Measurements from ENCODE around the gene F12.
"Not testable (repeated sequence)": the region's sequence is repeated elsewhere in the genome, so short reads cannot be mapped to it uniquely, and the experiment has no call there.

Gene F12

DNA sequence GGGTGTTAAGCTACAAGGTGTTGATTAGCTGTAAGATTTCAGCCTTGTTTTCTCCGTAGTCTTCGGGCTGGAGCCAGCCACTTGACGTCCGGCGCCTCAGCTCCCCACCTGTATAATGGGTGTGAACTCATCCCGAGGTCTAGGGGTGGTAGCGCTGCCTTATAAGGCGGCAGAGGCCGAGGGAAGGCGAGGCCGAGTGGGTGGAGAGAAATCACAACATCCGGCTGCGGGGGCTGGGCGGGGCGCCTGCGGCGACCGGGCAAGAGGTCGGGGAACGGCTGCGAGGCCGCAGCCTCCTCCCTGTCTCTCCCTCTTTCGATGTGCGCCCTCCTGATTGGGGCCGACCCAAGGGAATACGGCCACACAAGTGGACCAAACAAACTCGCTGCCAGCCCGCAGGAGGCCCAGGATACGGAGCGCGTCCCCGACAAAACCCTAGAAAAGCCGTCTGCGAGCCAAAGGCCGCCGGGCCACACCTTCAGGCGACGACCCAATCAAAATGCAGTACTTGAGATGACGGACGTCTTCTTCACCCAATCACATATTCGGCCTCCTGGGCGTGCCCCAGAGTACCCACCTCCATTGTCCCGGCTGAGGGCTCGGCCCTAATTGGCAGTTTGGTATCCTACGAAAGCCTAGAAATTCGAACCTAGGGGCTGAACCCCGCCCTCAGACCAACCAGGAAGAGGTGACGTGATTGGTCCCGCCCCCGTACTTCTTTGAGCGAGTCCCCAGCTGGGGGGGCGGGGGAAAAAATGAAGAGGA, 16.6 kb upstream of the F12 start:
- peak; percentile 39; the same call in 1 of the 2 replicates for TF ChIP-seq POLR2AphosphoS5 (IDR thresholded peaks at IDR 0.05; ENCODE audit: low read depth)
- TF ChIP-seq SPI1 (IDR thresholded peaks at IDR 0.05; ENCODE audit: borderline replicate concordance, low read depth), result no peak; the same call in 1 of the 2 replicates
- peak; percentile 50; the same call in 1 of the 2 replicates for TF ChIP-seq GABPA (IDR thresholded peaks at IDR 0.05; ENCODE audit: low read depth)
- TF ChIP-seq, protein P1, sequence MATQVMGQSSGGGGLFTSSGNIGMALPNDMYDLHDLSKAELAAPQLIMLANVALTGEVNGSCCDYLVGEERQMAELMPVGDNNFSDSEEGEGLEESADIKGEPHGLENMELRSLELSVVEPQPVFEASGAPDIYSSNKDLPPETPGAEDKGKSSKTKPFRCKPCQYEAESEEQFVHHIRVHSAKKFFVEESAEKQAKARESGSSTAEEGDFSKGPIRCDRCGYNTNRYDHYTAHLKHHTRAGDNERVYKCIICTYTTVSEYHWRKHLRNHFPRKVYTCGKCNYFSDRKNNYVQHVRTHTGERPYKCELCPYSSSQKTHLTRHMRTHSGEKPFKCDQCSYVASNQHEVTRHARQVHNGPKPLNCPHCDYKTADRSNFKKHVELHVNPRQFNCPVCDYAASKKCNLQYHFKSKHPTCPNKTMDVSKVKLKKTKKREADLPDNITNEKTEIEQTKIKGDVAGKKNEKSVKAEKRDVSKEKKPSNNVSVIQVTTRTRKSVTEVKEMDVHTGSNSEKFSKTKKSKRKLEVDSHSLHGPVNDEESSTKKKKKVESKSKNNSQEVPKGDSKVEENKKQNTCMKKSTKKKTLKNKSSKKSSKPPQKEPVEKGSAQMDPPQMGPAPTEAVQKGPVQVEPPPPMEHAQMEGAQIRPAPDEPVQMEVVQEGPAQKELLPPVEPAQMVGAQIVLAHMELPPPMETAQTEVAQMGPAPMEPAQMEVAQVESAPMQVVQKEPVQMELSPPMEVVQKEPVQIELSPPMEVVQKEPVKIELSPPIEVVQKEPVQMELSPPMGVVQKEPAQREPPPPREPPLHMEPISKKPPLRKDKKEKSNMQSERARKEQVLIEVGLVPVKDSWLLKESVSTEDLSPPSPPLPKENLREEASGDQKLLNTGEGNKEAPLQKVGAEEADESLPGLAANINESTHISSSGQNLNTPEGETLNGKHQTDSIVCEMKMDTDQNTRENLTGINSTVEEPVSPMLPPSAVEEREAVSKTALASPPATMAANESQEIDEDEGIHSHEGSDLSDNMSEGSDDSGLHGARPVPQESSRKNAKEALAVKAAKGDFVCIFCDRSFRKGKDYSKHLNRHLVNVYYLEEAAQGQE (IDR thresholded peaks at IDR 0.05; ENCODE audit: insufficient replicate concordance, low read depth), result peak; percentile 16
- Histone ChIP-seq H3K27ac (replicated peaks) (peak overlapping the region; percentile 77), H3K27me3 (ENCODE audit: insufficient read depth, poor library complexity, severe bottlenecking) (no peaks in the 10 kb centered on the region), H3K4me3 (replicated peaks; ENCODE audit: insufficient read depth, low read length) (peak overlapping the region; percentile 57)
- DNase-seq (ENCODE audit: low read depth in 1 of 2, low spot score in 1 of 2), result peak; percentile 100

DNA sequence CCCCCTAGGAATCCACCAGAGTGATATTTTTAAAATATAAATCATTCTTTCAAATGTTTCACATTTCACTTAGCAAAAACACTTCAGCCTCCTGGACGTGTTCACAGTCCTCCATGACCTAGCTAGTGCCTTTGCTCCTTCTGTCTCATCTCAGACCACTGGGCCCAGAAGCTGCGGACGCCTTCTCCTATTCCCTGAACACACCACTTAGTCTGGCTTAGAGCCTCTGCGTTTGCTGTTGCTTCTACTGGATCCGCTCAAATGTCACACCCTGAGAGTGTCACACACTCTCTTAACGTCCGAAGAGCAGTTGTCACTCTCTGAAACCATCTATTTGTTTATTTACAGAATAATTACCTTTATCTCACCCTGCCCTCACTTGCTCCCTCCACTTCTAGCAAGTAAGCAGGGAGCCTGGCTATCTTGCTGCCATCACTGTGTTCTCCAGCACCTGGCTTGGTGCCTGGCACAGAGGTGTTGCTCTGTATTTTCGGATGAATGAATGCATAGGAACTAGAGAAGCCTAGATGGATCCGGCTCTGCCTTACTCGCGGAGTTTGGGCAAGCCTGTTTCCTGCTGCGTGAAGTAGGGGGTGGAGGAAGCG, 15.9 kb upstream of the F12 start:
- TF ChIP-seq SPI1 (IDR thresholded peaks at IDR 0.05; ENCODE audit: borderline replicate concordance, low read depth), result no peak
- TF ChIP-seq GABPA (IDR thresholded peaks at IDR 0.05; ENCODE audit: low read depth), result no peak
- no peak for TF ChIP-seq POLR2AphosphoS5 (IDR thresholded peaks at IDR 0.05; ENCODE audit: low read depth)
- TF ChIP-seq, protein P2, sequence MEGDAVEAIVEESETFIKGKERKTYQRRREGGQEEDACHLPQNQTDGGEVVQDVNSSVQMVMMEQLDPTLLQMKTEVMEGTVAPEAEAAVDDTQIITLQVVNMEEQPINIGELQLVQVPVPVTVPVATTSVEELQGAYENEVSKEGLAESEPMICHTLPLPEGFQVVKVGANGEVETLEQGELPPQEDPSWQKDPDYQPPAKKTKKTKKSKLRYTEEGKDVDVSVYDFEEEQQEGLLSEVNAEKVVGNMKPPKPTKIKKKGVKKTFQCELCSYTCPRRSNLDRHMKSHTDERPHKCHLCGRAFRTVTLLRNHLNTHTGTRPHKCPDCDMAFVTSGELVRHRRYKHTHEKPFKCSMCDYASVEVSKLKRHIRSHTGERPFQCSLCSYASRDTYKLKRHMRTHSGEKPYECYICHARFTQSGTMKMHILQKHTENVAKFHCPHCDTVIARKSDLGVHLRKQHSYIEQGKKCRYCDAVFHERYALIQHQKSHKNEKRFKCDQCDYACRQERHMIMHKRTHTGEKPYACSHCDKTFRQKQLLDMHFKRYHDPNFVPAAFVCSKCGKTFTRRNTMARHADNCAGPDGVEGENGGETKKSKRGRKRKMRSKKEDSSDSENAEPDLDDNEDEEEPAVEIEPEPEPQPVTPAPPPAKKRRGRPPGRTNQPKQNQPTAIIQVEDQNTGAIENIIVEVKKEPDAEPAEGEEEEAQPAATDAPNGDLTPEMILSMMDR (IDR thresholded peaks at IDR 0.05; ENCODE audit: insufficient read depth, low read length), result no peak
- TF ChIP-seq, protein P1 (IDR thresholded peaks at IDR 0.05; ENCODE audit: insufficient replicate concordance, low read depth), result no peak
- DNase-seq (ENCODE audit: low read depth in 1 of 2, low spot score in 1 of 2), result no peak
- Histone ChIP-seq H3K4me3 (replicated peaks; ENCODE audit: insufficient read depth, low read length) (peak overlapping the region; percentile 57), H3K27me3 (ENCODE audit: insufficient read depth, poor library complexity, severe bottlenecking) (no peaks in the 10 kb centered on the region), H3K27ac (replicated peaks) (peak overlapping the region; percentile 77)

DNA sequence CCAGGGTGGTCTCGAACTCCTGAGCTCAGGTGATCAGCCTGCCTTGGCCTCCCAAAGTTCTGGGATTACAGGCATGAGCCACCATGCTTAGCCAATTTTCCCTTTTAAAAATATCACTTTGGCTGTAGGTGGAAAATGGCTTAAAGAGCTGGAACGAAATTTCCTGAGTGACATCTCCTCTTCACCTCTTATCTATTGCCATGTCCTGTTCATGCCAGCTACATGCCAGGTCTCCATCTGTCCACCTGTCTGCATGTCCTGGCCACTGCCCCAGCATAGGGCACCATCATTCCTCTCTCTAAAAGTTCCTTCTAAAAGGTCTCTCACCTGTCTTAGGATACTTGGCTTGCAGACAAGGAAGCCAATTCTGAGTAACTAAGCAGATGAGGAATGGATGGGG, 14.3 kb upstream of the F12 start:
- H3K4me3 ChIP-seq (replicated peaks; ENCODE audit: insufficient read depth, low read length), result no peak overlapping the region
- no peak for TF ChIP-seq GABPA (IDR thresholded peaks at IDR 0.05; ENCODE audit: low read depth)
- TF ChIP-seq, protein P2 (IDR thresholded peaks at IDR 0.05; ENCODE audit: insufficient read depth, low read length), result no peak
- DNase-seq (ENCODE audit: low read depth in 1 of 2, low spot score in 1 of 2), result no peak
- H3K27ac ChIP-seq (replicated peaks), result no peak overlapping the region
- H3K27me3 ChIP-seq (ENCODE audit: insufficient read depth, poor library complexity, severe bottlenecking), result no peaks in the 10 kb centered on the region

- H3K4me3 ChIP-seq (replicated peaks; ENCODE audit: insufficient read depth, low read length), result no peak overlapping the region
- no peak overlapping the region for H3K27ac ChIP-seq (replicated peaks)
- TF ChIP-seq, protein P1 (IDR thresholded peaks at IDR 0.05; ENCODE audit: insufficient replicate concordance, low read depth), result no peak
- TF ChIP-seq SPI1 (IDR thresholded peaks at IDR 0.05; ENCODE audit: borderline replicate concordance, low read depth), result no peak
- no peak for TF ChIP-seq POLR2AphosphoS5 (IDR thresholded peaks at IDR 0.05; ENCODE audit: low read depth)
- TF ChIP-seq, protein P2 (IDR thresholded peaks at IDR 0.05; ENCODE audit: insufficient read depth, low read length), result no peak
- no peak for TF ChIP-seq GABPA (IDR thresholded peaks at IDR 0.05; ENCODE audit: low read depth)
- no peaks in the 10 kb centered on the region for H3K27me3 ChIP-seq (ENCODE audit: insufficient read depth, poor library complexity, severe bottlenecking)
- no peak for DNase-seq (ENCODE audit: low read depth in 1 of 2, low spot score in 1 of 2)
Measured at GRCh38 chr5:177421062-177421798, 11.9 kb upstream of the F12 start.

DNA sequence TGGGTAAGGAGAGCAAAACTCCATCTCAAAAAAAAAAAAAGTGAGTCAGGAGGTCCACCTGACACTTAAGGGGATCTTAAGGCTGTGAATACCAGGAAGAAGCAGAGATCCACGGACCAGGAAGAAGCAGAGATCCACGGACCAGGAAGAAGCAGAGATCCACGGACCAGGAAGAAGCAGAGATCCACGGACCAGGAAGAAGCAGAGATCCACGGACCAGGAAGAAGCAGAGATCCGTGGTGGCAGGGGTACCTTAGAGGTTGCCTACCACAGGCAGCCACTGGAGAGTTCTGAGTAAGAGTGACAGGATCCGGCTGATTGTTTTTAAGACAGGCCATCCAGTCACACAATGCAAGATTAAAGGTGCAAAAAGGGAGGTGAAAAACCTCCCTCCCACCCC, 11.1 kb upstream of the F12 start:
- H3K27me3 ChIP-seq (ENCODE audit: insufficient read depth, poor library complexity, severe bottlenecking); DNase-seq (ENCODE audit: low read depth in 1 of 2, low spot score in 1 of 2); H3K27ac ChIP-seq (replicated peaks); H3K4me3 ChIP-seq (replicated peaks; ENCODE audit: insufficient read depth, low read length): not testable (repeated sequence)

All from HL-60 (cell line).